GM18505 (cell line): ENCODE measurements around the gene LCMT1.
"Not testable (repeated sequence)": the region's sequence is repeated elsewhere in the genome, so short reads cannot be mapped to it uniquely, and the experiment has no call there.

Source experiments
- ATAC-seq: cut with Tn5 transposase; IDR thresholded peaks from one replicate; pipeline ENCODE4 v1.9.1; 2021; ENCODE audit not compliant: unreplicated experiment
- POLR2A ChIP-seq: IDR thresholded peaks from 4 replicates; pipeline ENCODE4 v1.6.1; 2011; ENCODE audit warnings: borderline replicate concordance; ENCODE audit not compliant: insufficient read depth, insufficient read length; ENCODE audit errors: extremely low read depth

LCMT1 gene

GRCh38 chr16:25109643-25110042 lies 1.9 kb upstream of the LCMT1 start:
- ATAC-seq: no peak
- no peak for TF ChIP-seq POLR2A

- TF ChIP-seq POLR2A: no peak
- no peak for ATAC-seq
These were observed 1.1 kb upstream of the LCMT1 start for GRCh38 chr16:25110387-25110947.

- no peak for ATAC-seq
- no peak for TF ChIP-seq POLR2A
These were observed 2.6 kb downstream of the LCMT1 start for GRCh38 chr16:25114121-25114520.

- TF ChIP-seq POLR2A: no peak
- no peak for ATAC-seq
These were observed 7.5 kb downstream of the LCMT1 start for GRCh38 chr16:25118851-25119578.

- ATAC-seq: no peak
- no peak for TF ChIP-seq POLR2A
These were observed 10.5 kb downstream of the LCMT1 start for GRCh38 chr16:25121824-25122600.

- TF ChIP-seq POLR2A: no peak
- ATAC-seq: no peak
These were observed 13.0 kb downstream of the LCMT1 start for GRCh38 chr16:25124503-25124902.

GRCh38 chr16:25126086-25126666 lies 14.6 kb downstream of the LCMT1 start:
- not testable (repeated sequence) for ATAC-seq

- no peak for TF ChIP-seq POLR2A
These were observed 15.3 kb downstream of the LCMT1 start for GRCh38 chr16:25126820-25127232.

GRCh38 chr16:25132751-25133150 lies 21.2 kb downstream of the LCMT1 start:
- not testable (repeated sequence) for ATAC-seq

More at GRCh38 chr16:25126820-25127232, 15.3 kb downstream of the LCMT1 start:
- ATAC-seq: no peak

GRCh38 chr16:25134166-25134700 lies 22.7 kb downstream of the LCMT1 start:
- no peak for ATAC-seq
- no peak for TF ChIP-seq POLR2A

- no peak for ATAC-seq
- no peak for TF ChIP-seq POLR2A
These were observed 23.8 kb downstream of the LCMT1 start for GRCh38 chr16:25135254-25135878.

GRCh38 chr16:25138130-25138529 lies 26.6 kb downstream of the LCMT1 start:
- TF ChIP-seq POLR2A: no peak

GRCh38 chr16:25140459-25140858 lies 28.9 kb downstream of the LCMT1 start:
- TF ChIP-seq POLR2A: no peak
- no peak for ATAC-seq

More at GRCh38 chr16:25138130-25138529, 26.6 kb downstream of the LCMT1 start:
- ATAC-seq: no peak
